ENCODE data around the gene EPHA5. TPM values are rescaled to one million over a fixed set of nuclear protein-coding genes. Genes with fewer than 3 reads are reported as not detected.

EPHA5 gene
- total RNA-seq, 1 experiment from 2014 or later, result 1.9 TPM

DNA sequence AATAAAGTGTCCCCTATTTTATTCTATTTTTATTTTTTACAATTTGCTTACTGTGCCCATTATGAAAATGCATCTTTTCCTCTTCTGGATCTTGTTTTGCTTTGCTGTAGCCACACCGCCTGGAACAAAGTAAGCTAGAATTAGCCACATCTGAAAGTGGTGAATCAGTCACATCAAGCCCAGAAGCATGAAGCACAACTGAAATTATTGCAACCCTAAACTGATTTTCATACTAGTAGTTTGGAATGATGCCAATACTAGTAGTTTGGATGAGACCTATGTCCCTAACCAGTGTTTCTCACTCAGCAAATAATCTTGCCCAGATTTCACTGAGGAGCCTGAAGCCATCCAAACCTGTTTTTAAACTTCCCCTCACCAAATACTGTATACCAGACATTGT lies 303.0 kb downstream of the EPHA5 start:
- Histone ChIP-seq H3K9me3 (ENCODE audit: control insufficient read depth, insufficient read depth, low read depth, low read length) (no peaks in the 10 kb centered on the region), H3K4me1 (ENCODE audit: control insufficient read depth, insufficient read depth, low read length) (no peaks in the 10 kb centered on the region), H3K27me3 (ENCODE audit: control insufficient read depth, insufficient read depth, low read length) (no peaks in the 10 kb centered on the region), H3K4me3 (ENCODE audit: low read depth in 2 of 2, low read length in 2 of 2) (no peak overlapping the region), H3K27ac (ENCODE audit: low read length) (no peak overlapping the region), H3K36me3 (ENCODE audit: control insufficient read depth, insufficient read depth, low read length) (no peaks in the 10 kb centered on the region)
- TF ChIP-seq TCF7L2 (IDR thresholded peaks at IDR 0.05; ENCODE audit: low read depth, low read length), result no peak
- no peak for TF ChIP-seq SIN3A (IDR thresholded peaks at IDR 0.05; ENCODE audit: borderline replicate concordance, insufficient read depth, low read depth, low read length)
- TF ChIP-seq, protein P1, sequence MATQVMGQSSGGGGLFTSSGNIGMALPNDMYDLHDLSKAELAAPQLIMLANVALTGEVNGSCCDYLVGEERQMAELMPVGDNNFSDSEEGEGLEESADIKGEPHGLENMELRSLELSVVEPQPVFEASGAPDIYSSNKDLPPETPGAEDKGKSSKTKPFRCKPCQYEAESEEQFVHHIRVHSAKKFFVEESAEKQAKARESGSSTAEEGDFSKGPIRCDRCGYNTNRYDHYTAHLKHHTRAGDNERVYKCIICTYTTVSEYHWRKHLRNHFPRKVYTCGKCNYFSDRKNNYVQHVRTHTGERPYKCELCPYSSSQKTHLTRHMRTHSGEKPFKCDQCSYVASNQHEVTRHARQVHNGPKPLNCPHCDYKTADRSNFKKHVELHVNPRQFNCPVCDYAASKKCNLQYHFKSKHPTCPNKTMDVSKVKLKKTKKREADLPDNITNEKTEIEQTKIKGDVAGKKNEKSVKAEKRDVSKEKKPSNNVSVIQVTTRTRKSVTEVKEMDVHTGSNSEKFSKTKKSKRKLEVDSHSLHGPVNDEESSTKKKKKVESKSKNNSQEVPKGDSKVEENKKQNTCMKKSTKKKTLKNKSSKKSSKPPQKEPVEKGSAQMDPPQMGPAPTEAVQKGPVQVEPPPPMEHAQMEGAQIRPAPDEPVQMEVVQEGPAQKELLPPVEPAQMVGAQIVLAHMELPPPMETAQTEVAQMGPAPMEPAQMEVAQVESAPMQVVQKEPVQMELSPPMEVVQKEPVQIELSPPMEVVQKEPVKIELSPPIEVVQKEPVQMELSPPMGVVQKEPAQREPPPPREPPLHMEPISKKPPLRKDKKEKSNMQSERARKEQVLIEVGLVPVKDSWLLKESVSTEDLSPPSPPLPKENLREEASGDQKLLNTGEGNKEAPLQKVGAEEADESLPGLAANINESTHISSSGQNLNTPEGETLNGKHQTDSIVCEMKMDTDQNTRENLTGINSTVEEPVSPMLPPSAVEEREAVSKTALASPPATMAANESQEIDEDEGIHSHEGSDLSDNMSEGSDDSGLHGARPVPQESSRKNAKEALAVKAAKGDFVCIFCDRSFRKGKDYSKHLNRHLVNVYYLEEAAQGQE (IDR thresholded peaks at IDR 0.05; ENCODE audit: insufficient read depth in 1 of 2, low read depth in 2 of 2, low read length in 1 of 2), result no peak
- TF ChIP-seq, protein P2, sequence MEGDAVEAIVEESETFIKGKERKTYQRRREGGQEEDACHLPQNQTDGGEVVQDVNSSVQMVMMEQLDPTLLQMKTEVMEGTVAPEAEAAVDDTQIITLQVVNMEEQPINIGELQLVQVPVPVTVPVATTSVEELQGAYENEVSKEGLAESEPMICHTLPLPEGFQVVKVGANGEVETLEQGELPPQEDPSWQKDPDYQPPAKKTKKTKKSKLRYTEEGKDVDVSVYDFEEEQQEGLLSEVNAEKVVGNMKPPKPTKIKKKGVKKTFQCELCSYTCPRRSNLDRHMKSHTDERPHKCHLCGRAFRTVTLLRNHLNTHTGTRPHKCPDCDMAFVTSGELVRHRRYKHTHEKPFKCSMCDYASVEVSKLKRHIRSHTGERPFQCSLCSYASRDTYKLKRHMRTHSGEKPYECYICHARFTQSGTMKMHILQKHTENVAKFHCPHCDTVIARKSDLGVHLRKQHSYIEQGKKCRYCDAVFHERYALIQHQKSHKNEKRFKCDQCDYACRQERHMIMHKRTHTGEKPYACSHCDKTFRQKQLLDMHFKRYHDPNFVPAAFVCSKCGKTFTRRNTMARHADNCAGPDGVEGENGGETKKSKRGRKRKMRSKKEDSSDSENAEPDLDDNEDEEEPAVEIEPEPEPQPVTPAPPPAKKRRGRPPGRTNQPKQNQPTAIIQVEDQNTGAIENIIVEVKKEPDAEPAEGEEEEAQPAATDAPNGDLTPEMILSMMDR (IDR thresholded peaks at IDR 0.05), result no peak
- no peak for TF ChIP-seq POLR2AphosphoS5 (IDR thresholded peaks at IDR 0.05; ENCODE audit: low read depth, low read length)
- in situ Hi-C loops (cut with HindIII; ENCODE audit: low pct_unique_long_range_greater_than_20kb, low sequenced_read_pairs) (no loop called here), intact Hi-C loops (cut with micrococcal nuclease; ENCODE audit: unreplicated experiment) (no loop called here)
- BruUV-seq (replicated peaks), result no TSS peak
- DNase-seq (ENCODE audit: low read depth, low spot score) (no peak), ATAC-seq (no peak)
- CTCF ChIA-PET, result no interaction called here
- POLR2A ChIA-PET, result no interaction called here

DNA sequence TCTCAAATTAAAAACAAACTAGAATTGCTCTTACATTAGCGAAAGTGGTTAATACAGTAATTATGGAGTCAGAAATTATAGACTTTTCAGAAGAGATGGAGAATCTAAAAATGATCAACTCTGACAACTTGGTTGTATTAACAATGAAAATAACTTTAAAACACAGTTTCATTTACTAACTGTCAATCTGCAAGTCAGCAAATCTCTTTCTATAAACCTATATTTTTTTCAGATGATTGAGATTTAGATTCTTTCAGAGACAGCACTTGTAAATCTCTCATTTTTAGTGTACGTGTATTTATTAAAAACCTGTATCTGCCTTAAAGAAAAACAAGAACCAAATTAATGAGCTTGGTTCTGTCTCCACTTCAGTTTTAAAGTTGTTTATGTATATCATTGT lies 311.4 kb downstream of the EPHA5 start:
- Histone ChIP-seq H3K4me1 (ENCODE audit: control insufficient read depth, insufficient read depth, low read length) (no peaks in the 10 kb centered on the region), H3K4me3 (ENCODE audit: low read depth in 2 of 2, low read length in 2 of 2) (no peak overlapping the region), H3K27ac (ENCODE audit: low read length) (no peak overlapping the region), H3K27me3 (ENCODE audit: control insufficient read depth, insufficient read depth, low read length) (no peaks in the 10 kb centered on the region), H3K36me3 (ENCODE audit: control insufficient read depth, insufficient read depth, low read length) (no peaks in the 10 kb centered on the region), H3K9me3 (ENCODE audit: control insufficient read depth, insufficient read depth, low read depth, low read length) (no peaks in the 10 kb centered on the region)
- POLR2A ChIA-PET, result no interaction called here
- no TSS peak for BruUV-seq (replicated peaks)
- no peak for TF ChIP-seq SIN3A (IDR thresholded peaks at IDR 0.05; ENCODE audit: borderline replicate concordance, insufficient read depth, low read depth, low read length)
- no peak for TF ChIP-seq POLR2AphosphoS5 (IDR thresholded peaks at IDR 0.05; ENCODE audit: low read depth, low read length)
- ATAC-seq, result no peak
- CTCF ChIA-PET, result no interaction called here
- in situ Hi-C loops (cut with HindIII; ENCODE audit: low pct_unique_long_range_greater_than_20kb, low sequenced_read_pairs) (no loop called here), intact Hi-C loops (cut with micrococcal nuclease; ENCODE audit: unreplicated experiment) (no loop called here)
- no peak for DNase-seq (ENCODE audit: low read depth, low spot score)

DNA sequence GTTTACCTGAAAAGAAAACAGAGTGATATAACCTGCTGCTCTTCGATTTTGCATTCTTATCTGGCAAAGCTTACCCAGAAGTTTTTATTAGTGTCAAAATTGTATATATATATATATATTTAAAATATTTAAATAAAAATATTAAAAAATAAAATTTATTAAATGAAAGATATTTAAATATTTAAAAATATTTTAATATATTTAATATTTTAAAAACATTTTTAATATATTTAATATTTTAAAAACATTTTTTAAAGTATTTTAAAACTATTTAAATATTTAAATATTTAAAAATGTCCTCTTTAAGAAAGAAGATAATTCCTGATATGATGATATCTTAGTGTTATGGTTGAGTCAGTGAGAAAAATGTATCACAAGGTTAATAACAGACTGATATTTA lies 317.2 kb downstream of the EPHA5 start:
- POLR2A ChIA-PET, result no interaction called here
- no peak overlapping the region for H3K4me3 ChIP-seq (ENCODE audit: low read depth in 2 of 2, low read length in 2 of 2)
- H3K36me3 ChIP-seq (ENCODE audit: control insufficient read depth, insufficient read depth, low read length), result no peaks in the 10 kb centered on the region
- H3K27me3 ChIP-seq (ENCODE audit: control insufficient read depth, insufficient read depth, low read length), result no peaks in the 10 kb centered on the region
- in situ Hi-C loops (cut with HindIII; ENCODE audit: low pct_unique_long_range_greater_than_20kb, low sequenced_read_pairs), result no loop called here
- DNase-seq (ENCODE audit: low read depth, low spot score) (no peak), ATAC-seq (no peak)
- no peaks in the 10 kb centered on the region for H3K4me1 ChIP-seq (ENCODE audit: control insufficient read depth, insufficient read depth, low read length)
- H3K9me3 ChIP-seq (ENCODE audit: control insufficient read depth, insufficient read depth, low read depth, low read length), result no peaks in the 10 kb centered on the region
- CTCF ChIA-PET, result no interaction called here
- no TSS peak for BruUV-seq (replicated peaks)
- intact Hi-C loops (cut with micrococcal nuclease; ENCODE audit: unreplicated experiment), result no loop called here
- no peak overlapping the region for H3K27ac ChIP-seq (ENCODE audit: low read length)
- TF ChIP-seq, protein P2 (IDR thresholded peaks at IDR 0.05), result no peak
- no peak for TF ChIP-seq SIN3A (IDR thresholded peaks at IDR 0.05; ENCODE audit: borderline replicate concordance, insufficient read depth, low read depth, low read length)
- TF ChIP-seq, protein P1 (IDR thresholded peaks at IDR 0.05; ENCODE audit: insufficient read depth in 1 of 2, low read depth in 2 of 2, low read length in 1 of 2), result no peak
- TF ChIP-seq TCF7L2 (IDR thresholded peaks at IDR 0.05; ENCODE audit: low read depth, low read length), result no peak
- no peak for TF ChIP-seq POLR2AphosphoS5 (IDR thresholded peaks at IDR 0.05; ENCODE audit: low read depth, low read length)
